ENCODE data around the gene UBR3.
"Not testable (repeated sequence)": the region's sequence is repeated elsewhere in the genome, so short reads cannot be mapped to it uniquely, and the experiment has no call there.

- not testable (repeated sequence) for TF ChIP-seq CTCF (conservative IDR thresholded peaks at IDR 0.05; ENCODE audit: low read depth in 2 of 2); EZH2phosphoT487 (IDR thresholded peaks at IDR 0.05; ENCODE audit: unreplicated experiment); STAT1 (IDR thresholded peaks at IDR 0.05; ENCODE audit: unreplicated experiment); POLR2AphosphoS5 (IDR thresholded peaks at IDR 0.05; ENCODE audit: low read depth); EZH2 (IDR thresholded peaks at IDR 0.05; ENCODE audit: low read depth, unreplicated experiment); ETS1 (IDR thresholded peaks at IDR 0.05); ZNF331 (CRISPR knock-in tag; IDR thresholded peaks at IDR 0.05; ENCODE audit: low read depth); REST (IDR thresholded peaks at IDR 0.05; ENCODE audit: unreplicated experiment); JUNB (IDR thresholded peaks at IDR 0.05; ENCODE audit: unreplicated experiment)
These were observed 39.0 kb downstream of the UBR3 start for GRCh38 chr2:169866230-169866629.

All from GM23338 (cell line).